BJ (cell line): ENCODE results near the gene SLC17A6. TPM values are rescaled to one million over a fixed set of nuclear protein-coding genes. Genes with fewer than 3 reads are reported as not detected.

Source experiments
- CTCF ChIA-PET: fragments of 350-600 bp; formaldehyde crosslinking; extraction: SDS; loops from one replicate; lab custom pipeline; 2021; ENCODE audit warnings: antibody characterized with exemption, inconsistent platforms; lab: Yijun Ruan, JAX
- POLR2A ChIA-PET: fragments of 300-600 bp; sonication (Branson Sonifier 250); formaldehyde crosslinking; extraction: SDS; loops from one replicate; lab custom pipeline; 2021; ENCODE audit warnings: antibody characterized with exemption; lab: Charles Lee
- DNase-seq: peaks from one replicate; pipeline ENCODE4 v3.0.0-alpha.2; 2011; ENCODE audit warnings: low read depth
- H3K27me3 ChIP-seq: 2 replicates; pipeline ENCODE4 v1.6.0; 2011; ENCODE audit warnings: low read length; ENCODE audit not compliant: control insufficient read depth, insufficient read depth
- H3K36me3 ChIP-seq: 2 replicates; pipeline ENCODE4 v1.5.1; 2011; ENCODE audit warnings: low read length; ENCODE audit not compliant: control insufficient read depth, insufficient read depth
- H3K4me3 ChIP-seq: 2 replicates; pipeline ENCODE4 v1.5.1; 2011; ENCODE audit warnings: low read depth, mild to moderate bottlenecking, control low read depth, low read length
- CTCF ChIP-seq: IDR thresholded peaks from 2 replicates; pipeline ENCODE4 v1.5.1; 2011; ENCODE audit warnings: low read depth, mild to moderate bottlenecking, control low read depth, inconsistent platforms, low read length, moderate library complexity; ENCODE audit not compliant: insufficient read depth
- polyA plus RNA-seq: library from polyadenylated mRNA; depleted of rRNA; stranded (reverse); fragments of >200 nt; gene quantifications from 2 replicates; pipeline ENCODE4 v1.2.3, GENCODE V29; 2011

SLC17A6 gene
- polyA plus RNA-seq, 1 experiment, result not detected

GRCh38 chr11:22389526-22390282 lies 51.5 kb downstream of the SLC17A6 start:
- Histone ChIP-seq H3K4me3 (no peak overlapping the region), H3K36me3 (no peaks in the 10 kb centered on the region), H3K27me3 (no peaks in the 10 kb centered on the region)
- CTCF ChIA-PET, result no interaction called here
- TF ChIP-seq CTCF, result no peak
- DNase-seq, result no peak
- POLR2A ChIA-PET, result no interaction called here

GRCh38 chr11:22390283-22390655 lies 52.1 kb downstream of the SLC17A6 start:
- CTCF ChIA-PET, result no interaction called here
- Histone ChIP-seq H3K27me3 (no peaks in the 10 kb centered on the region), H3K4me3 (no peak overlapping the region), H3K36me3 (no peaks in the 10 kb centered on the region)
- POLR2A ChIA-PET, result no interaction called here
- no peak for TF ChIP-seq CTCF
- no peak for DNase-seq

- no peak for DNase-seq
- no peaks in the 10 kb centered on the region for H3K27me3 ChIP-seq
- no peaks in the 10 kb centered on the region for H3K36me3 ChIP-seq
- H3K4me3 ChIP-seq, result no peak overlapping the region
- TF ChIP-seq CTCF, result no peak
- ChIA-PET CTCF (no interaction called here), POLR2A (no interaction called here)
Observed at GRCh38 chr11:22392561-22392960, 54.4 kb downstream of the SLC17A6 start.

GRCh38 chr11:22405377-22405776 lies 67.2 kb downstream of the SLC17A6 start:
- no peak overlapping the region for H3K4me3 ChIP-seq
- ChIA-PET CTCF (no interaction called here), POLR2A (no interaction called here)
- no peak for DNase-seq
- TF ChIP-seq CTCF, result no peak
- no peaks in the 10 kb centered on the region for H3K27me3 ChIP-seq
- H3K36me3 ChIP-seq, result no peaks in the 10 kb centered on the region

- TF ChIP-seq CTCF, result no peak
- Histone ChIP-seq H3K36me3 (no peaks in the 10 kb centered on the region), H3K4me3 (no peak overlapping the region), H3K27me3 (no peaks in the 10 kb centered on the region)
- CTCF ChIA-PET, result no interaction called here
- DNase-seq, result no peak
- POLR2A ChIA-PET, result no interaction called here
Observed at GRCh38 chr11:22407267-22407666, 69.1 kb downstream of the SLC17A6 start.
